A673 (cell line): ENCODE results near the gene SLC25A26. TPM values are rescaled to one million over a fixed set of nuclear protein-coding genes. Genes with fewer than 3 reads are reported as not detected.

Experiments
- BruUV-seq: library from RNA; stranded (reverse); fragments of 400-500 nt; replicated peaks from 2 replicates; lab custom pipeline; 2021; lab: Mats Ljungman, UMichigan
- CTCF ChIA-PET: fragments of 300-600 bp; sonication (Branson Sonifier 250); formaldehyde crosslinking; loops from one replicate; lab custom pipeline; 2022; ENCODE audit warnings: antibody characterized with exemption; lab: Charles Lee
- POLR2A ChIA-PET: fragments of 300-600 bp; sonication (Branson Sonifier 250); formaldehyde crosslinking; loops from one replicate; lab custom pipeline; 2022; ENCODE audit warnings: antibody characterized with exemption; ENCODE audit not compliant: low non-redundant PET; lab: Charles Lee
- DNase-seq: peaks from one replicate; pipeline ENCODE4 v3.0.0-alpha.2; 2015; ENCODE audit warnings: low spot score
- H3K27ac ChIP-seq: fragments of 200-600 bp; sonication (generic); 2 replicates; pipeline ENCODE4 v1.5.1; 2016; ENCODE audit warnings: mixed run types, low read depth, mild to moderate bottlenecking, mixed read lengths, antibody characterized with exemption, low read length; ENCODE audit not compliant: poor library complexity, severe bottlenecking
- H3K27me3 ChIP-seq: fragments of 200-600 bp; sonication (generic); replicated peaks from 2 replicates; pipeline ENCODE4 v1.6.1; 2017; ENCODE audit warnings: mixed run types, low read depth, mild to moderate bottlenecking, mixed read lengths, antibody characterized with exemption, low read length; ENCODE audit not compliant: insufficient read depth, poor library complexity
- H3K36me3 ChIP-seq: fragments of 200-600 bp; sonication (generic); 2 replicates; pipeline ENCODE4 v1.6.1; 2016; ENCODE audit warnings: mixed run types, mild to moderate bottlenecking, mixed read lengths, antibody characterized with exemption, low read length; ENCODE audit not compliant: insufficient read depth, poor library complexity, severe bottlenecking
- H3K4me1 ChIP-seq: fragments of 200-600 bp; sonication (generic); 2 replicates; pipeline ENCODE4 v1.6.1; 2017; ENCODE audit warnings: mixed run types, mild to moderate bottlenecking, mixed read lengths, antibody characterized with exemption, low read length; ENCODE audit not compliant: insufficient read depth, poor library complexity, severe bottlenecking
- H3K4me3 ChIP-seq: fragments of 200-600 bp; sonication (generic); 2 replicates; pipeline ENCODE4 v1.5.1; 2016; ENCODE audit warnings: low read depth, mixed run types, mild to moderate bottlenecking, mixed read lengths, low read length; ENCODE audit not compliant: poor library complexity, severe bottlenecking
- H3K9me3 ChIP-seq: fragments of 200-600 bp; sonication (generic); 2 replicates; pipeline ENCODE4 v1.6.1; 2016; ENCODE audit warnings: mixed run types, low read depth, mild to moderate bottlenecking, mixed read lengths, antibody characterized with exemption, low read length; ENCODE audit not compliant: poor library complexity, severe bottlenecking
- CTCF ChIP-seq: fragments of 300-800, 200-600 bp; sonication (generic); conservative IDR thresholded peaks from 2 replicates; pipeline ENCODE4 v1.5.1; 2017; ENCODE audit warnings: low read depth, mild to moderate bottlenecking, antibody characterized with exemption, low read length, moderate library complexity, mixed read lengths
- EZH2 ChIP-seq: fragments of 200-600 bp; sonication (generic); IDR thresholded peaks from 2 replicates; pipeline ENCODE4 v1.6.1; 2017; ENCODE audit warnings: borderline replicate concordance, low read depth, mild to moderate bottlenecking, mixed read lengths, antibody characterized with exemption, low read length; ENCODE audit not compliant: poor library complexity, severe bottlenecking
- intact Hi-C: fragments of 100-400 bp; cut with micrococcal nuclease; formaldehyde crosslinking; loops from one replicate; pipeline ENCODE4 v1.10.0; 2022; ENCODE audit not compliant: unreplicated experiment
- total RNA-seq: library from RNA; stranded (reverse); gene quantifications from 2 replicates; pipeline ENCODE4 v1.2.3, GENCODE V29; 2021

Gene SLC25A26
- total RNA-seq, 1 experiment from 2014 or later: 8.9 TPM

- POLR2A ChIA-PET: no interaction called here
Measured at GRCh38 chr3:66386011-66386924, 165.5 kb downstream of the SLC25A26 start.

GRCh38 chr3:66386925-66387650 is 166.3 kb downstream of the SLC25A26 start:
- POLR2A ChIA-PET: no interaction called here
- H3K4me3 ChIP-seq: no peak overlapping the region
- no TSS peak for BruUV-seq
- DNase-seq: no peak
- H3K36me3 ChIP-seq: peaks cover 26% of the 10 kb centered on the region
- no peaks in the 10 kb centered on the region for H3K4me1 ChIP-seq
- no peak for TF ChIP-seq EZH2
- no peak for TF ChIP-seq CTCF
- intact Hi-C loops: no loop called here
- no peaks in the 10 kb centered on the region for H3K27me3 ChIP-seq
- H3K27ac ChIP-seq: no peak overlapping the region
- no peaks in the 10 kb centered on the region for H3K9me3 ChIP-seq
- CTCF ChIA-PET: no interaction called here

More at GRCh38 chr3:66386011-66386924, 165.5 kb downstream of the SLC25A26 start:
- Histone ChIP-seq H3K4me1 (no peaks in the 10 kb centered on the region), H3K4me3 (no peak overlapping the region), H3K36me3 (peaks cover 29% of the 10 kb centered on the region), H3K9me3 (no peaks in the 10 kb centered on the region), H3K27me3 (no peaks in the 10 kb centered on the region), H3K27ac (no peak overlapping the region)
- no TSS peak for BruUV-seq
- CTCF ChIA-PET: no interaction called here
- TF ChIP-seq CTCF (no peak), EZH2 (no peak)
- DNase-seq: no peak
- intact Hi-C loops: no loop called here

DNA sequence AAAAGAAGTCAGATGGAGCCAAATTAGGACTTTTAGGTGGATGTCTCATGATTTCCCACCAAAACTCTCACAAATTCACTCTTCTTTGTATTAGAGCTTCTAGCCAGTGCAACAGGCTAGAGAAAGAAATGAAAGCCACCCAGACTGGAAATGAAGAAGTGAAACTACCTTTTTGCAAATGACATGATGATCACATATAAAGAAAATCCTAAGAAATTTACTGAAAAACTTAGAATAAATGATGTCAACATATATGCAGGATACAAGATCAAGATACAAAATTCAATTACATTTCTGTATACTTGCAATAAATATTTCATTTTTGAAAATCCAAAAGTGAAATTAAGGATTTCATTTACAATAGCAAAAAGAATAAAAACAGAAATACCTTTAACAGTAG is 169.2 kb downstream of the SLC25A26 start:
- CTCF ChIA-PET: no interaction called here

More for the DNA sequence above, 169.2 kb downstream of the SLC25A26 start:
- intact Hi-C loops: no loop called here
- BruUV-seq: no TSS peak
- TF ChIP-seq CTCF (no peak), EZH2 (no peak)
- Histone ChIP-seq H3K36me3 (peaks cover 13% of the 10 kb centered on the region), H3K4me3 (no peak overlapping the region), H3K4me1 (no peaks in the 10 kb centered on the region), H3K9me3 (no peaks in the 10 kb centered on the region), H3K27me3 (no peaks in the 10 kb centered on the region), H3K27ac (no peak overlapping the region)
- POLR2A ChIA-PET: no interaction called here
- DNase-seq: no peak
